ENCODE measurements around the gene SZRD1.

Gene SZRD1

GRCh38 chr1:16367968-16368890, 1.2 kb downstream of the SZRD1 start:
- no peak for FAIRE-seq

- FAIRE-seq = no peak
These were observed 2.8 kb downstream of the SZRD1 start for GRCh38 chr1:16369821-16370220.

GRCh38 chr1:16371725-16372124, 4.7 kb downstream of the SZRD1 start:
- no peak for FAIRE-seq

GRCh38 chr1:16372535-16373285, 5.7 kb downstream of the SZRD1 start:
- no peak for FAIRE-seq

- FAIRE-seq = no peak
These were observed 7.2 kb downstream of the SZRD1 start for GRCh38 chr1:16374266-16374665.

- FAIRE-seq = no peak
These were observed 8.7 kb downstream of the SZRD1 start for GRCh38 chr1:16375521-16376340.

- no peak for FAIRE-seq
These were observed 9.9 kb downstream of the SZRD1 start for GRCh38 chr1:16376971-16377370.

GRCh38 chr1:16378443-16378842, 11.4 kb downstream of the SZRD1 start:
- FAIRE-seq = no peak

- no peak for FAIRE-seq
These were observed 13.8 kb downstream of the SZRD1 start for GRCh38 chr1:16380868-16381267.

- FAIRE-seq = no peak
These were observed 16.8 kb downstream of the SZRD1 start for GRCh38 chr1:16383888-16384287.

- no peak for FAIRE-seq
These were observed 18.8 kb downstream of the SZRD1 start for GRCh38 chr1:16385659-16386453.

GRCh38 chr1:16386454-16387113, 19.5 kb downstream of the SZRD1 start:
- FAIRE-seq = no peak

- no peak for FAIRE-seq
These were observed 20.5 kb downstream of the SZRD1 start for GRCh38 chr1:16387201-16388188.

- no peak for FAIRE-seq
These were observed 24.4 kb downstream of the SZRD1 start for GRCh38 chr1:16391411-16391810.

- no peak for FAIRE-seq
These were observed 25.9 kb downstream of the SZRD1 start for GRCh38 chr1:16392740-16393569.

GRCh38 chr1:16393570-16394521, 26.8 kb downstream of the SZRD1 start:
- no peak for FAIRE-seq

- FAIRE-seq = no peak
These were observed 27.9 kb downstream of the SZRD1 start for GRCh38 chr1:16394977-16395376.

- no peak for FAIRE-seq
These were observed 29.5 kb downstream of the SZRD1 start for GRCh38 chr1:16396591-16396990.

All from colon (tissue), 2 donors.